LNCaP clone FGC (cell line): ENCODE measurements around the gene TM9SF3.
"Not testable (repeated sequence)": the region's sequence is repeated elsewhere in the genome, so short reads cannot be mapped to it uniquely, and the experiment has no call there.

Experiments
- DNase-seq: peaks from one replicate; pipeline ENCODE4 v3.0.0-alpha.2; 2011; ENCODE audit warnings: low read depth
- H3K4me3 ChIP-seq: 2 replicates; pipeline ENCODE4 v1.5.1; 2011; ENCODE audit warnings: mild to moderate bottlenecking, low read depth, low read length, control low read depth
- TF ChIP-seq, protein P1 (sequence below): IDR thresholded peaks from 2 replicates; pipeline ENCODE4 v1.5.1; 2012; ENCODE audit warnings: mild to moderate bottlenecking; ENCODE audit not compliant: control insufficient read depth, insufficient read depth; ENCODE audit errors: extremely low read depth

TM9SF3 gene

DNA sequence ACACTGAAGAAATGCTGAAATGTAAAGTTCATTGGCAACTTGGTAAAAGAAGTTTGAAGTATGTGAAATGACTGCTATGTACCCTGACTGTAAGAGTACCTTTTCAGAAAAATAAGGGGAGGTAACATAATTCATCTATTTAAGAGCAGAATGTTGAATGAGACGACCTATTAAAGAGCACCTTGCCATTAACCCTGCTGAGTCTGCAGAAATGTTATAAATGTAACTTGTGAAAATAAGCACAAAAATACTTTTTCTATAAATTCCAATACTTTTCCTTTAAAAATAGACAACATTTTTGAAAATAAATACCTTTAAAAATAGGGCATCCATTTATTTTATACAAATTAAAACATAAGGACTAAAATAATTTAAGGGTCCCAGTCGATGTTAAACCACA is 7.7 kb downstream of the TM9SF3 start:
- no peak overlapping the region for H3K4me3 ChIP-seq
- no peak for DNase-seq
- TF ChIP-seq, protein P1, sequence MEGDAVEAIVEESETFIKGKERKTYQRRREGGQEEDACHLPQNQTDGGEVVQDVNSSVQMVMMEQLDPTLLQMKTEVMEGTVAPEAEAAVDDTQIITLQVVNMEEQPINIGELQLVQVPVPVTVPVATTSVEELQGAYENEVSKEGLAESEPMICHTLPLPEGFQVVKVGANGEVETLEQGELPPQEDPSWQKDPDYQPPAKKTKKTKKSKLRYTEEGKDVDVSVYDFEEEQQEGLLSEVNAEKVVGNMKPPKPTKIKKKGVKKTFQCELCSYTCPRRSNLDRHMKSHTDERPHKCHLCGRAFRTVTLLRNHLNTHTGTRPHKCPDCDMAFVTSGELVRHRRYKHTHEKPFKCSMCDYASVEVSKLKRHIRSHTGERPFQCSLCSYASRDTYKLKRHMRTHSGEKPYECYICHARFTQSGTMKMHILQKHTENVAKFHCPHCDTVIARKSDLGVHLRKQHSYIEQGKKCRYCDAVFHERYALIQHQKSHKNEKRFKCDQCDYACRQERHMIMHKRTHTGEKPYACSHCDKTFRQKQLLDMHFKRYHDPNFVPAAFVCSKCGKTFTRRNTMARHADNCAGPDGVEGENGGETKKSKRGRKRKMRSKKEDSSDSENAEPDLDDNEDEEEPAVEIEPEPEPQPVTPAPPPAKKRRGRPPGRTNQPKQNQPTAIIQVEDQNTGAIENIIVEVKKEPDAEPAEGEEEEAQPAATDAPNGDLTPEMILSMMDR: no peak

GRCh38 chr10:96578633-96579032 is 8.2 kb downstream of the TM9SF3 start:
- DNase-seq: no peak
- TF ChIP-seq, protein P1: no peak
- no peak overlapping the region for H3K4me3 ChIP-seq

GRCh38 chr10:96578022-96578421 is 8.8 kb downstream of the TM9SF3 start:
- no peak for DNase-seq
- TF ChIP-seq, protein P1: no peak
- H3K4me3 ChIP-seq: no peak overlapping the region

DNA sequence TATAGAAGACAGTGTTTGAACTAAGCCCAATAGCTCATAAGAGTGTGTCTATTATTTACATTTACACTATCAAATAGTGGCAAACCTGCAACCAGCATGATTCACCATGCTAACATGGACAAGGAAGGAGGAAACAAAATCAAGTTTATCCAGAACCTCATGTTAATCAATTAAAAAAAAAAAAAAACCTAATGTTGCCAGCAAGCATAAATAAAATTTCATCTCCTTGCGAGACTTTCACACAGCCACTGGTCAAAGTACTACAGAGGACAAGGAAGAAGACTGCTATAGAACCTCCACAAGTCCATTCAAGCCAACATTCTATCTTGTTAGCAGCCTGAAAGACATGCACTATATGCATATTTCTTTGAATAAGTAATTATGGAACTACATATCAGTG is 9.7 kb downstream of the TM9SF3 start:
- H3K4me3 ChIP-seq: peak overlapping the region; percentile 32
- TF ChIP-seq, protein P1: no peak
- peak; percentile 98 for DNase-seq

DNA sequence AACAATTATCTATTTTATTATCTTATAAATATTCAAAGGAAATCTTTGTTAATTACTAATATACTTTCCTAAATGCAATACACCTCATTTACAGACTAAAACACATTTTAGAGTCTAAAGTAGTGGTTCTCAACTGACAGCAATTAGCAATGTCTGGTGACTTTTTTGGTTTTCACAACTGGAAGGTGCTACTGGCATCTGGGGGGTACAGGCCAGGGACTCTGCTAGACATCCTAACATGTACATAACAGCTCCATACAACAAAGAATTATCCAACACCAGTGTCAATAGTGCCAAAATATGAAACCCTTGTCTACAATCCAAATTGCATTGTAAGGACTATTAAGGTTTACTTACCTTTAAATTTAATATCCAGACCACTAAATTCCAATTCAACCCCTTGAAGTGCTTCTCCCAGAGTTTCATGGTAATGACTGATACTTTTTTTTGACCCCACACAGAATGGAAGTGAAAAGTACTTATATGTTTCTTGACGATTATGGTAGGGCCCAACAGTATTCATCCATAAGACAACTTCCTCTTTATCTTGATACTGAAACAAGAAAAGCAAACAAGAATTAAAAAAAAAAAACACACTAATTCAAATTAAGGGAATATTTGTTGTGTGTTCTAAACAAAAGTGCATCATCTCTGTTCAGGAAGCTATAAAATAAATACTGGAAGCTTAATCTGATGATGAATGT is 10.4 kb downstream of the TM9SF3 start:
- no peak for DNase-seq
- peak overlapping the region; percentile 34 for H3K4me3 ChIP-seq

GRCh38 chr10:96574564-96574963 is 12.2 kb downstream of the TM9SF3 start:
- not testable (repeated sequence) for H3K4me3 ChIP-seq

More for the DNA sequence above, 10.4 kb downstream of the TM9SF3 start:
- TF ChIP-seq, protein P1: no peak

GRCh38 chr10:96573036-96573435 is 13.8 kb downstream of the TM9SF3 start:
- TF ChIP-seq, protein P1: no peak
- DNase-seq: no peak
- H3K4me3 ChIP-seq: peak overlapping the region; percentile 10; the same call in 1 of the 2 replicates

More at GRCh38 chr10:96574564-96574963, 12.2 kb downstream of the TM9SF3 start:
- not testable (repeated sequence) for DNase-seq
